ENCODE data around the gene FHOD3. TPM values are rescaled to one million over a fixed set of nuclear protein-coding genes. Genes with fewer than 3 reads are reported as not detected.
"Not testable (repeated sequence)": the region's sequence is repeated elsewhere in the genome, so short reads cannot be mapped to it uniquely, and the experiment has no call there.

The FHOD3 gene
- total RNA-seq, 1 experiment from 2014 or later = 2.9 TPM

DNA sequence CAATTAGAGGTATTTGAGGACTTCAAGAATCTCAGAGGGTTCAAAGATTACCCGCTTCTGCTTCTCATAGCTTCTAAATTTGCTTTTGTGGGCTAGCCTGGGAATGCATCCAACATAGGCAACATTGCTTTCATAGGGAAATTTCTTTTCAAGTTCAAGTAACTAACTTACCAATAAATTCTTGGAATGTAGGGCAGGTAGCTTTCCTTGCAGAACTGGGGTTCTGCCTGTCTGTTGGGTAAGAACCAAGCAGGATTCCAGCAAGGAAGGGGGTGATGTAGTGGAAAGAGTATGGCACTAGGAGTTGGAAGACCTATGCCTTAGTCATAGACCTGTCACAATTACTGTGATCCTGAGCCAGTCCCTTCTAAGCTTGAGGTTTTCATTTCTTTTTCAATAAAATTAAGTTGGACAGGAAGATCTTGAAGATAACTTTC, 164.1 kb downstream of the FHOD3 start:
- CTCF ChIA-PET = interaction anchor here (1.4 kb wide), 1 partner anchor 33 kb away, joined by 3 read pairs; no protein-coding TSS in a partner anchor
- TF ChIP-seq, protein P1, sequence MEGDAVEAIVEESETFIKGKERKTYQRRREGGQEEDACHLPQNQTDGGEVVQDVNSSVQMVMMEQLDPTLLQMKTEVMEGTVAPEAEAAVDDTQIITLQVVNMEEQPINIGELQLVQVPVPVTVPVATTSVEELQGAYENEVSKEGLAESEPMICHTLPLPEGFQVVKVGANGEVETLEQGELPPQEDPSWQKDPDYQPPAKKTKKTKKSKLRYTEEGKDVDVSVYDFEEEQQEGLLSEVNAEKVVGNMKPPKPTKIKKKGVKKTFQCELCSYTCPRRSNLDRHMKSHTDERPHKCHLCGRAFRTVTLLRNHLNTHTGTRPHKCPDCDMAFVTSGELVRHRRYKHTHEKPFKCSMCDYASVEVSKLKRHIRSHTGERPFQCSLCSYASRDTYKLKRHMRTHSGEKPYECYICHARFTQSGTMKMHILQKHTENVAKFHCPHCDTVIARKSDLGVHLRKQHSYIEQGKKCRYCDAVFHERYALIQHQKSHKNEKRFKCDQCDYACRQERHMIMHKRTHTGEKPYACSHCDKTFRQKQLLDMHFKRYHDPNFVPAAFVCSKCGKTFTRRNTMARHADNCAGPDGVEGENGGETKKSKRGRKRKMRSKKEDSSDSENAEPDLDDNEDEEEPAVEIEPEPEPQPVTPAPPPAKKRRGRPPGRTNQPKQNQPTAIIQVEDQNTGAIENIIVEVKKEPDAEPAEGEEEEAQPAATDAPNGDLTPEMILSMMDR (IDR thresholded peaks at IDR 0.05; ENCODE audit: unreplicated experiment) = no peak
- Mint-ChIP-seq H3K27me3 (ENCODE audit: unreplicated experiment) (peaks cover 25% of the 10 kb centered on the region), H3K4me3 (ENCODE audit: low read depth, unreplicated experiment) (no peak overlapping the region), H3K9me3 (ENCODE audit: low read depth, unreplicated experiment) (no peaks in the 10 kb centered on the region), H3K4me1 (ENCODE audit: low read depth, unreplicated experiment) (no peaks in the 10 kb centered on the region), H3K36me3 (ENCODE audit: insufficient read depth, unreplicated experiment) (no peaks in the 10 kb centered on the region), H3K27ac (ENCODE audit: unreplicated experiment) (no peak overlapping the region)
- no TSS peak for BruUV-seq (replicated peaks)
- no peak for DNase-seq
- intact Hi-C loops (cut with micrococcal nuclease; ENCODE audit: unreplicated experiment) = no loop called here

DNA sequence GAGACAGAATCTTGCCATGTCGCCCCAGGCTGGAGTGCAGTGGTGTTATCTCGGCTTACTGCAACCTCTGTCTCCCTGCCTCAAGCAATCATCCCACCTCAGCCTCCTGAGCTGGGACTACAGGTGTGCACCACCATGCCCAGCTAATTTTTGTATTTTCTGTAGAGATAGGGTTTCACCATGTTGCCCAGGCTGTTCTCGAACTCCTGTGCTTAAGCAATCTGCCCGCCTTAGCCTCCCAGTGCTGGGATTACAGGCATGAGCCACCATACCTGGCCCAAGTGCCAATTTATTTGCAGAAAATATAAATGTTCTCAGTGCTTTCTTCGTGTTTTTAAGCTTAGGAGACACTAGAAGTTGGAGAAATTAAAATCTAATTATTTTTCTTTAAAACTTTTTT, 166.0 kb downstream of the FHOD3 start:
- H3K4me1 Mint-ChIP-seq (ENCODE audit: low read depth, unreplicated experiment); H3K9me3 Mint-ChIP-seq (ENCODE audit: low read depth, unreplicated experiment); H3K4me3 Mint-ChIP-seq (ENCODE audit: low read depth, unreplicated experiment); BruUV-seq (replicated peaks); DNase-seq; H3K36me3 Mint-ChIP-seq (ENCODE audit: insufficient read depth, unreplicated experiment); intact Hi-C loops (cut with micrococcal nuclease; ENCODE audit: unreplicated experiment); H3K27ac Mint-ChIP-seq (ENCODE audit: unreplicated experiment); CTCF ChIA-PET: not testable (repeated sequence)
- peaks cover 19% of the 10 kb centered on the region for H3K27me3 Mint-ChIP-seq (ENCODE audit: unreplicated experiment)

DNA sequence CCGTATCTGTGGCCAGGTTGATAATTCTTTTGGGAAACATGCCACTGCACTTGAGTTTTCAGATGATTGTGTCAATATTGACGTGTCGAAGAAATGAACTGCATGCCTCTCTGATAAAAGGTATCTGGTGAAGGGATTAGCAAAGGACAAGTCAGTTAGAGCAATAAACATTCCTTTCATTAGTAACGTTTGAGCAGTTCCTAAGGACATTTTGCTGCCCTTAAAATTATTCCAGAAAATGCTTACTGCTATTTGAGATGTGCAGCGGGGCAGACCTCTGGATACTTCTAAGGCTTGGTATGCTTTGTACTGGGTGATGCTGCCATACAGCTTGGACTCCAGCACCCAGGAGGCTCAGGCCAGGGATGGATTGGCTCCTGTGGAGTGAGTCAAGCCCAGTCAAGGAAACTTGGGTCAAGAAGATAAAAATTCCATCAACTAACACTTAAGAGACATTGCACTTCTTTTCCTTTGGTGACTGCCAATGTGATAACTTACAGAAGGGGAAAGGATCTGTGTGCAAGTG, 166.7 kb downstream of the FHOD3 start:
- intact Hi-C loops (cut with micrococcal nuclease; ENCODE audit: unreplicated experiment) = no loop called here
- no peaks in the 10 kb centered on the region for H3K4me1 Mint-ChIP-seq (ENCODE audit: low read depth, unreplicated experiment)
- H3K27ac Mint-ChIP-seq (ENCODE audit: unreplicated experiment) = no peak overlapping the region
- no peaks in the 10 kb centered on the region for H3K36me3 Mint-ChIP-seq (ENCODE audit: insufficient read depth, unreplicated experiment)
- DNase-seq = no peak
- TF ChIP-seq, protein P1 (IDR thresholded peaks at IDR 0.05; ENCODE audit: unreplicated experiment) = no peak
- CTCF ChIA-PET = no interaction called here
- no peak overlapping the region for H3K4me3 Mint-ChIP-seq (ENCODE audit: low read depth, unreplicated experiment)
- no peaks in the 10 kb centered on the region for H3K9me3 Mint-ChIP-seq (ENCODE audit: low read depth, unreplicated experiment)
- no TSS peak for BruUV-seq (replicated peaks)
- H3K27me3 Mint-ChIP-seq (ENCODE audit: unreplicated experiment) = peaks cover 19% of the 10 kb centered on the region

DNA sequence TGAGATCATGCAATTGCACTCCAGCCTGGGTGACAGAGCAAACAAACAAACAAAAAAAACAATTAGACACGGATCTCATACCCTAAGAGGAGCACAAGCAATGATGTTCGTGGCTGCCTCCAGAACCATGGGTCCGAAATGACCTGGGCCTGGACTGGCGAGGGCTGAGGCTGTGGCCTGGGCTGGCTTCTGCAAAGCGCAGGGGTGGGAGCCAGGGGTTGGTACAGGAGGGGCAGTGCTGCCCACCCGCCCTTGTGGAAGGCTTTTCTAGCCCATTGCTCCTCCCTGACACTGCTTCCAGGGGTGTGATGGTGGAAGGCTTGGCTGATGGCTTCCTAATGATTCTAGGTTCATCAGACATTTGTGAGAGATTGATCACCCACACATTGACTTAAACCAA, 167.8 kb downstream of the FHOD3 start:
- Mint-ChIP-seq H3K4me3 (ENCODE audit: low read depth, unreplicated experiment) (no peak overlapping the region), H3K27ac (ENCODE audit: unreplicated experiment) (no peak overlapping the region), H3K27me3 (ENCODE audit: unreplicated experiment) (peaks cover 19% of the 10 kb centered on the region), H3K36me3 (ENCODE audit: insufficient read depth, unreplicated experiment) (no peaks in the 10 kb centered on the region), H3K4me1 (ENCODE audit: low read depth, unreplicated experiment) (no peaks in the 10 kb centered on the region), H3K9me3 (ENCODE audit: low read depth, unreplicated experiment) (no peaks in the 10 kb centered on the region)
- intact Hi-C loops (cut with micrococcal nuclease; ENCODE audit: unreplicated experiment) = no loop called here
- CTCF ChIA-PET = no interaction called here
- TF ChIP-seq, protein P1 (IDR thresholded peaks at IDR 0.05; ENCODE audit: unreplicated experiment) = no peak
- DNase-seq = no peak
- BruUV-seq (replicated peaks) = no TSS peak

DNA sequence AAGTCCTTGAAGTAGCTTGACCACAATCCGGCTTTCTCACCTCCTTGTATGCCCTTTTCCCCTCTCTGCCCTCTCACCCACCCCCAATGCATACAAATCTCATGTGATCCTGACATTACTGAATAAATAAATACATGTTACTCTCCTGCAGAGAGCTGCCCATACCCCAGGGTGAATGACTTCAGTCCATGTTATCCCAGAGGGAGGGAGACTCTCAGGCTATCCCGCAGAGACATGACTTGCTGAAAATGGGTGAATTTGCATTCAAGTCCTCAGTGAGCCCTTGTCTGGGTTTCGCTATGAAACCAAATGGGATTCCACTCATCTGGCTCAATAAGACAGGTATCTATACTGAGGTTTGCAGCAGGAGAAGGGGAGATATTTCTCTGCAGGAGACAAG, 168.5 kb downstream of the FHOD3 start:
- Mint-ChIP-seq H3K36me3 (ENCODE audit: insufficient read depth, unreplicated experiment) (no peaks in the 10 kb centered on the region), H3K4me1 (ENCODE audit: low read depth, unreplicated experiment) (no peaks in the 10 kb centered on the region), H3K27ac (ENCODE audit: unreplicated experiment) (no peak overlapping the region), H3K9me3 (ENCODE audit: low read depth, unreplicated experiment) (no peaks in the 10 kb centered on the region), H3K4me3 (ENCODE audit: low read depth, unreplicated experiment) (no peak overlapping the region), H3K27me3 (ENCODE audit: unreplicated experiment) (peaks cover 19% of the 10 kb centered on the region)
- TF ChIP-seq, protein P1 (IDR thresholded peaks at IDR 0.05; ENCODE audit: unreplicated experiment) = no peak
- CTCF ChIA-PET = no interaction called here
- intact Hi-C loops (cut with micrococcal nuclease; ENCODE audit: unreplicated experiment) = no loop called here
- DNase-seq = no peak
- BruUV-seq (replicated peaks) = no TSS peak
